Airway epithelial cell (primary cell): ENCODE results near the gene POPDC2. TPM values are rescaled to one million over a fixed set of nuclear protein-coding genes. Genes with fewer than 3 reads are reported as not detected.

ENCODE experiments used
- total RNA-seq: library from RNA; depleted of rRNA; stranded (reverse); fragments of >200 nt; gene quantifications from 2 replicates; pipeline ENCODE4 v1.2.3, GENCODE V29; 2015

The POPDC2 gene, protein sequence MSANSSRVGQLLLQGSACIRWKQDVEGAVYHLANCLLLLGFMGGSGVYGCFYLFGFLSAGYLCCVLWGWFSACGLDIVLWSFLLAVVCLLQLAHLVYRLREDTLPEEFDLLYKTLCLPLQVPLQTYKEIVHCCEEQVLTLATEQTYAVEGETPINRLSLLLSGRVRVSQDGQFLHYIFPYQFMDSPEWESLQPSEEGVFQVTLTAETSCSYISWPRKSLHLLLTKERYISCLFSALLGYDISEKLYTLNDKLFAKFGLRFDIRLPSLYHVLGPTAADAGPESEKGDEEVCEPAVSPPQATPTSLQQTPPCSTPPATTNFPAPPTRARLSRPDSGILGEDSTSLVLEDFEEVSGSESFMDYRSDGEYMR
- total RNA-seq: 0.14 and 0.65 TPM in 2 replicates

DNA sequence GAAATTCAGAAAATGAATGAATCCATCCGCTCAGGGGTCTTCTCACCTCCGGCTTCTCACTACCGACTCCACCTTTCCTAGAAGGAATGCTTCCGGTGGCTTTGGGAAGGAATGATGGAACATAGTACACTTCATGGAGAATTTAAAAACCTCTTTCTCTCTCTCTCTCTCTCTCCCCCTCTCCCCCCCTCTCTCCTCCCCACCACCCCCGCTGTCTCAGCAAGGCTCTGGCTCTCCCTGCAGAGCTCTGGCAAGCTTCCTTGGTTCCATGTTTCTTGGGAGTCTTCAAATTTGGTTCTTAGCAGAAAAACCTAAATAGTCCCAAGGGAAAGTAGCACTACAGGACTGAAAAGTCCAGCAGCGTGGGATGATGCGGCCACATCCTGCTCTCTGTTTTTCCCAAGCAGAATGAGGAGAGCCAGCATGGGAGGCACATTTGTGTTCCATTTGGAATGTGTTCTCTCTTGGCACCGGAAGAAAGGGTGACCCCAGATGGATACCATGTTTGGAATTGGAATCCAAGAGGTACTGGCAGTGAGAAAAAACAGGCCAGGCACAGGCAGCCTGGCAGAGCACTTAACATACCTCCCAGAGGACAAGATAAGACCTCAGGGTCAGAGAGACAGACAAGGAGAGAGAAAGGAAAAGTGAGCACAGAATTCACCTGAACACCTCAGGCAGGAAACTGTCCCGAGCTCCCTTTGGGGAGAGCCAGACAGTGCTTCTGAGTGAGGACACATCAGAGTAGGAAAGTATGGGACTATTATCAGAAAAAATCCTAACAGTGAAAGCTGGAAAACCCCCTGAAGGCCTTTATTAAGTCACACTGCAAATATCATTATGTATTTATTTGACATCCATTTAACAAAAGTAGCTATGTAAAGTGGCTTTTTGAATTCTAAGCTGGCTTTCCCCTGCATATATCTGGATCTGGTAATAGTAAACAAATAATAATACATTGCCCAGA lies at the start of gene POPDC2:
TSS of gene POPDC2 (minus strand) at position 116 of the 967 bp plus-strand sequence. CDS start 166 bp downstream, outside the sequence.

DNA sequence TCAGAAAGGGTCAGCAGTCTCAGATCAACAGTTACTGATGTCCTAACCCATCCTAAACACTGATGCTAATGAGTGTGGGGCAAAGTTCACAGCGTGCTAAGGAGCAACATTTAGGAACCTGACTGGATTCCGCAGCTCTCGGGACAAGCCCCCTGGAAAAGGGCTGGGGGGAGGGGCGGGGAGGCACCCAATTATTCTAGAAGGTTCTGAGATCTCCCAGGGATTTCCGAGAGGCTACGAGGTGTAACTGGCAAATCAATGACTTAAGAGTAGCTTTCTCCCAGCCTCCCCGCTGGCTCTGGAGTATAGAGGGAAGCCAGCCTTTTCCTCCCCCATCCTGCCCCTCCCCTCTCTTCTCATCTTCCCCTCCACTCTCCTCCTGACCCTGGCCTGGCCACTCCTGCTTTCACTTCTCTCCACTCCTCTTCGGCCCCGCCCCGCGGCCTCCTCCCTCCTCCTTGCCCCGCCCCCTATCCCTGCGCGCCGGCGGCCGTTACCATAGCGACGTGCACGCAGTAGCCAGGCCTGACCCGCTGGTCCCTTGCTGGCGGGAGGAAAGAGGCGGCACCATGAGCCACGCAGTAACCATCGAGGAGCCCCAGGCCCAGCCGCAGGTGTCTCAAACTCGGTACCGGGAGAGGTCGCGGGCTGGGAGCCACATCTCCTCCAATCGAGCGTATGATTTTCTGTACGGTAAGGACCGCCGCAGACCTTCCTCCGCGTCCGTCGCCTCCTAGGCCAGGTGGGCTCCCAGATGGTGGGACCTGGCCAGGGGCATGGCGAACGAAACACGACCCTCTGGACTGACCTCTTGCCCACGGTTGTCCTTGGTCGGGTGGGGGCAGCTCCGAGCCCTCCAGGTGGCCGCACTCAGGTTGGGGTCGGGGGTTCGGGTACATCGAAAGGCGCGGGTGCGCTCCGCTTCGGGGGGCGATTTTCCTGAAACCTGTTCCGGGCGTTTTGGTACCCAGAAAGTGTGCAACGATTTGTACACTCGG lies 42.4 kb upstream of the POPDC2 start, which contains the start of gene CFAP91:
TSS of gene CFAP91 (plus strand) at position 493 of the 998 bp plus-strand sequence. CDS start at position 570, 77 bp downstream.

DNA sequence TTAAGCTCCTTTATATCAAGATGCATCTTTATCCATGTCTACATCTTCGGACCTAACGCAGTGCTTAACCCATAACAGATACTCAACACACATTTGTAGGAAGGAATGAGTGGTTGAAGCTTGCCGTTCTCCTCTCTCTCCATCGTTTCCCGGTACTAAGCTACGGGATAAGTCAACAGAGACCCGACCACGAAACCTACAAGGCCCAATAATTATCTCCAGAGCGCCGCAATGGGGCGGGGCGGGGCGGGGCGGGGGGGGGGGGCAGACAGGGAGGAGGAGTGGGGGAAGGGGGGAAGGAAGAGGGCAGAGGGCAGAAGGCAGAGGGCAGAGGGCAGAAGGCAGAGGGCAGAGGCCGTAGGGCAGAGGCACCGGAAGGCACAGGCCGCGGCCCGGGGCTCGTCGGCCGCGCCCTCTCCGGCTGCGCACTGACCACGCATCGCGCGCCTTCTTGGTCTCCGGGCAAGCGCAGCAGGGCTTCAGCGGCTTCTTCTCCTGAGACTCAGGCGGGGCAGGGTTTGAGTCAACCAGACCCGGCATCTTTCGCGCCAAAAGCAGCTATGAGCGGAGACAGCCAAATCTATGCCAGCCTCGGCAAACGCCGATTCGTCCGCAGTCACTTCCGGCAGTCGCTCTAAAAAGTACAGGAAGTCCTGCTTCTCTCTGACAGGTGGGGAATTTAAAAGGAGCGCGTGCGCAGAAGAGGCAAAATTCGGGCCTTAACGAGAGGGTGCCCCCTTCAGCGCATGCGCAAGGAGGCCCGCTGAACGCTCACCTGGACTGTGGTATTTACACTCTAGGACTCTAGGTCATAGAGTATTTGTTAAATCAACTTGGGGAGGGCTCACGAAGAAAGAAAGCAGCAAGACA lies 16.6 kb upstream of the POPDC2 start, which contains the start of gene COX17:
TSS of gene COX17 (minus strand) at position 636 of the 870 bp plus-strand sequence. CDS start at position 540, 96 bp downstream.

DNA sequence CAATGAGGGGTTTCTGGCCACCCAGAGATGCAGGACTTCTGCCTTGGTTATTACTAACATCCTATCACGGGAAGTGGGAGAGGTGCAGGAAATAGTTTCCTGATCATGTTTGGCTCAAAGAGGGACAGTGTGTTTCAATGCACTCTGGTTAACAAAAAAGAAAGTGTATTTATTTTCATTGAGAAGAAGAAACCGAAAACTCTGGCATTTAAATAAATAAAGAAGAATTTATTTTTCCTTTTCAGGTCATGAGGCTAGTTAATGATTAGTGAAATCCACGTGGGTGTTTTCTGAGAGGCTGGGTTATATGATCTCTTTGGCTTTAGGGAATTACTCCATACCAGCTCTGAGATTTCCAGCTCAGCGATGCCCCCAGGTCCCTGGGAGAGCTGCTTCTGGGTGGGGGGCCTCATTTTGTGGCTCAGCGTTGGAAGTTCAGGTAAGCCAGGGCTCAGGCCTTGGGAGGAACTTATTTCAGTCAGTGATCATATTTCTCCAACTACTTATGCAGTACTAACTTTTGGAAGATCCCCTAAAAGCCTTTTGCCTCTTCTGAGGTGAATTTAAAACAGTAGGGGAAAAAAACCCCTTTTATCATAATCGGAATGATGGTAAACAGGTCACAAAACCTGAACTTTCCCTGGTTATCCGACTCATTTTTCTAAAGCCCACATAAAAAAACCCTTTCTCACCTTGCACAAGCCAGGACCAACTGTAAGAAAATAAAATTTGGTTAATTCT lies 62.7 kb downstream of the POPDC2 start, which contains the start of gene PLA1A:
TSS of gene PLA1A (plus strand) at position 338 of the 741 bp plus-strand sequence. CDS start at position 367, 29 bp downstream.

Other genes with a start within 250 kb of the POPDC2 start
- gene TMEM39A, start 197.0 kb downstream of the POPDC2 start, total RNA-seq: 28.7 and 29.1 TPM in 2 replicates
- 12.2 and 12.6 TPM in 2 replicates for gene POGLUT1, start 191.6 kb downstream of the POPDC2 start, total RNA-seq
- gene TIMMDC1, start 162.0 kb downstream of the POPDC2 start, total RNA-seq: 57.1 and 57.3 TPM in 2 replicates
- not detected in 2 replicates for gene CD80, start 101.0 kb downstream of the POPDC2 start, total RNA-seq
- gene ADPRH, start 81.1 kb downstream of the POPDC2 start, total RNA-seq: 0.46 and 1.2 TPM in 2 replicates
- not detected in 2 replicates for gene PLA1A, start 62.7 kb downstream of the POPDC2 start, total RNA-seq
- gene COX17, start 16.8 kb upstream of the POPDC2 start, total RNA-seq: 30.5 and 37.3 TPM in 2 replicates
- gene CFAP91, start 42.4 kb upstream of the POPDC2 start, total RNA-seq: 0.07 TPM in 1 of 2 replicates, not detected in the other
- not detected in 2 replicates for gene NR1I2, start 121.5 kb upstream of the POPDC2 start, total RNA-seq